Measurements from ENCODE around the gene ABCB8. TPM values are rescaled to one million over a fixed set of nuclear protein-coding genes. Genes with fewer than 3 reads are reported as not detected.

ABCB8 gene
- total and polyA plus RNA-seq, 2 of the 8 experiments (the other 6 are each of a cell fraction or from before 2014, with no cell fraction given) = 17.7 to 27.0 TPM

DNA sequence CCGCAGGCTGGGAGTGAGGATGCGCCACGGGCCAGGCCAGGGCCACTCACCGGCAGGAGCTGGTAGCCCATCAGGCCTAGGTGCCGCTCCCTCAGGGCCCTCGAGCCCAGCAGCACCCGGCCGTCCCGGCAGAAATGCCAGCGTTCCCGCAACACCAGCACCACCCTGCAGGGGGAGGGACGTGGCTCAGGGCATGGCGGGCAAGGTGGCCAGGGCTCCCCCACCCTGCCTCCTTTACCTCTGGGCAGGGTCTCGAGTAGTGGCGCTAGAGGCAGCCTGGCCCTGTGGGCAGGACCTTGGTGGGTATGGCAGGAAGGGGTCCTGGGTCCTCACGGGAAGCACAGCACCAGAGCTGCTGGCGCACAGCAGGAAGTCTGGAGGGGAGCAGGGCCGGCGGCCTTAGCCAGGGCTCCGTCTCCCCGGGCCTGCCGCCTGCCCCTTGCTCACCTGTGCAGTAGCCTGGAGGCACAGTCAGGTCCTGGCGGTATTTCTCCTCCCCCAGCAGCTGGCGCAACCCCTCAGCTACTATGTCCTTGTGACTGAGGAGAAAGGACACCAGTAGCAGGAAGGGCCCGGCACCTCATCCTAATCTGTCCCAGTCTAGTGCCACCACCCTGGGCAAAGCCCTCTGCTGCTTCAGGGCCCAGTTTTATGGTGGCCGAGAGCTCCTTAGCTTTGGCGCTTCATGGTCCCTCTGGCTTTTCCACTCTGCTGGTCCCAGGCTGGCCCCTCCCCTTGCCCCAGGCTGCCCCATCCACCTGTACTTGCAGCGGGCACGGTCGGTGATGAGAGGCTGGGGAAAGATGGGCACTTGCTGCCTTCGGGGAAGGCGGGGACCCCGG is 48.8 kb downstream of the ABCB8 start:
- peak in 1 of 2 experiments; percentile 91 for DNase-seq (ENCODE audit: low read depth in 1 of 2, low spot score in 2 of 2)
- no peak overlapping the region for H2BK120ac ChIP-seq (replicated peaks; ENCODE audit: low read depth, low read length)
- WGBS, 2 experiments (ENCODE audit: extremely low coverage in 1 of 2, insufficient coverage in 1 of 2, insufficient read length in 1 of 2, insufficient replicate concordance in 2 of 2, low coverage in 1 of 2, low lambda C conversion rate in 2 of 2, missing lambda C conversion rate in 1 of 2) = 77% methylated on average over 30 of the region's 33 CpGs; no CpG with 5 or more reads in 1 of the 2 experiments
- H2BK5ac ChIP-seq (ENCODE audit: low read depth, low read length) = no peak overlapping the region
- H2AFZ ChIP-seq (ENCODE audit: low read length) = no peak overlapping the region
- H3K4me3 ChIP-seq (ENCODE audit: extremely low read depth in 1 of 4, insufficient read depth in 2 of 4, low read depth in 3 of 4, low read length in 4 of 4) = no peak overlapping the region
- peaks cover 0 to 8% of the 10 kb centered on the region in 2 experiments; a peak in 1 of 4 replicates for H3K79me2 ChIP-seq (ENCODE audit: control insufficient read depth in 1 of 2, insufficient read depth in 2 of 2, low read length in 2 of 2)
- no peak overlapping the region; the same call in none of the 2 replicates for H4K8ac ChIP-seq (ENCODE audit: extremely low read depth, insufficient read depth, low read length)
- H3K36me3 ChIP-seq (ENCODE audit: control insufficient read depth in 2 of 4, insufficient read depth in 4 of 4, low read length in 3 of 4) = peaks cover 10 to 33% (median 27%) of the 10 kb centered on the region in 4 experiments
- peaks cover 0 to 28% (median 19%) of the 10 kb centered on the region in 4 experiments; a peak in 6 of 7 replicates for H3K4me1 ChIP-seq (replicated peaks in 1 of 4; ENCODE audit: control insufficient read depth in 3 of 4, insufficient read depth in 4 of 4, low read length in 3 of 4)
- H4K5ac ChIP-seq (ENCODE audit: insufficient read length, low read depth, low read length) = no peak overlapping the region
- H4K91ac ChIP-seq (replicated peaks; ENCODE audit: insufficient read length, low read length) = no peak overlapping the region
- no peak overlapping the region for H3K27ac ChIP-seq (ENCODE audit: low read depth, low read length)
- CTCF ChIA-PET (ENCODE audit: partially characterized antibody) = interaction anchor here (0.6 to 6.0 kb wide), 22 partner anchors 8 to 179 kb away, joined by 3 to 81 read pairs (median 4); partner anchors contain the start of gene ASIC3
- no peak overlapping the region for H3K4me2 ChIP-seq (ENCODE audit: insufficient read depth in 1 of 2, low read depth in 2 of 2, low read length in 2 of 2)
- peaks cover 7% of the 10 kb centered on the region for H3K79me1 ChIP-seq (ENCODE audit: low read depth, low read length)
- H4K20me1 ChIP-seq (replicated peaks in 1 of 2; ENCODE audit: control insufficient read depth in 1 of 2, insufficient read depth in 2 of 2, low read length in 2 of 2) = peaks cover 20 to 26% of the 10 kb centered on the region in 2 experiments
- FAIRE-seq = no peak
- H2BK20ac ChIP-seq (ENCODE audit: low read length) = no peak overlapping the region
- no peak overlapping the region for H2AK5ac ChIP-seq (ENCODE audit: low read depth, low read length)
- no peak overlapping the region for H2BK15ac ChIP-seq (ENCODE audit: low read length)
- H3K27me3 ChIP-seq (replicated peaks in 1 of 4; ENCODE audit: control insufficient read depth in 3 of 4, extremely low read depth in 1 of 4, insufficient read depth in 3 of 4, low read length in 3 of 4) = no peaks in the 10 kb centered on the region
- H3K9ac ChIP-seq (replicated peaks in 1 of 4; ENCODE audit: extremely low read depth in 1 of 4, low read depth in 3 of 4, low read length in 3 of 4) = no peak overlapping the region
- H3K23me2 ChIP-seq (ENCODE audit: low read depth, low read length) = peaks cover 13% of the 10 kb centered on the region
- POLR2A ChIA-PET (ENCODE audit: partially characterized antibody) = interaction anchor here (0.7 to 4.9 kb wide), 10 partner anchors 8 to 64 kb away, joined by 3 to 77 read pairs (median 4); partner anchors contain the start of gene SLC4A2
- H3K4ac ChIP-seq (replicated peaks; ENCODE audit: insufficient read length, low read depth, low read length) = no peak overlapping the region
- H3K23ac ChIP-seq (ENCODE audit: insufficient read length) = no peak overlapping the region
- H3K14ac ChIP-seq (ENCODE audit: insufficient read length) = no peak overlapping the region
- H3K56ac ChIP-seq (replicated peaks; ENCODE audit: insufficient read length, low read depth, low read length) = no peak overlapping the region
- no peak overlapping the region for H2BK12ac ChIP-seq (ENCODE audit: low read depth, low read length)
- no peaks in the 10 kb centered on the region for H3K9me3 ChIP-seq (ENCODE audit: insufficient read depth in 2 of 2, low read depth in 1 of 2, low read length in 1 of 2)
- H3K18ac ChIP-seq (ENCODE audit: extremely low read depth, low read length) = no peak overlapping the region
- TF ChIP-seq CBX8 (IDR thresholded peaks at IDR 0.05; ENCODE audit: borderline replicate concordance, low read depth, low read length) (no peak), TAF1 (IDR thresholded peaks at IDR 0.05; ENCODE audit: low read depth, low read length) (no peak), JUN (IDR thresholded peaks at IDR 0.05; ENCODE audit: low read depth, low read length) (no peak), RAD21 (IDR thresholded peaks at IDR 0.05 in 1 of 2, conservative IDR thresholded peaks at IDR 0.05 in 1 of 2; ENCODE audit: low read depth in 2 of 2, low read length in 2 of 2) (peak; percentile 31 to 49; a peak in 3 of 4 replicates), CTCF (IDR thresholded peaks at IDR 0.05; ENCODE audit: control extremely low read depth in 1 of 3, insufficient read depth in 1 of 3, low read depth in 1 of 3, low read length in 3 of 3) (peak in 2 of 3 experiments; percentile 55 to 70; a peak in 3 of 4 replicates), SIN3A (conservative IDR thresholded peaks at IDR 0.05 in 1 of 2, IDR thresholded peaks at IDR 0.05 in 1 of 2; ENCODE audit: low read depth in 1 of 2, low read length in 2 of 2) (peak in 1 of 2 experiments; percentile 57; a peak in 1 of 4 replicates), JUND (IDR thresholded peaks at IDR 0.05; ENCODE audit: low read length) (no peak), TBP (IDR thresholded peaks at IDR 0.05; ENCODE audit: low read depth, low read length) (peak; percentile 16; the same call in 1 of the 2 replicates)
